Umbilical cord (tissue), 2 donors: ENCODE measurements around the gene KIF25. TPM values are rescaled to one million over a fixed set of nuclear protein-coding genes. Genes with fewer than 3 reads are reported as not detected.
"Not testable (repeated sequence)": the region's sequence is repeated elsewhere in the genome, so short reads cannot be mapped to it uniquely, and the experiment has no call there.

Experiments used
- DNase-seq: peaks from one replicate; pipeline ENCODE4 v3.0.0-alpha.2; 2015; ENCODE audit warnings: low spot score
- total RNA-seq: library from RNA; depleted of rRNA; stranded (reverse); fragments of >200 nt; gene quantifications from one replicate; pipeline ENCODE4 v1.2.3, GENCODE V29; 2014; ENCODE audit warnings: low replicate concordance; ENCODE audit not compliant: insufficient read depth

The KIF25 gene
- total RNA-seq, 1 donor from 2014 or later = not detected

GRCh38 chr6:167993831-167994230 is 3.6 kb upstream of the KIF25 start:
- no peak for DNase-seq

DNA sequence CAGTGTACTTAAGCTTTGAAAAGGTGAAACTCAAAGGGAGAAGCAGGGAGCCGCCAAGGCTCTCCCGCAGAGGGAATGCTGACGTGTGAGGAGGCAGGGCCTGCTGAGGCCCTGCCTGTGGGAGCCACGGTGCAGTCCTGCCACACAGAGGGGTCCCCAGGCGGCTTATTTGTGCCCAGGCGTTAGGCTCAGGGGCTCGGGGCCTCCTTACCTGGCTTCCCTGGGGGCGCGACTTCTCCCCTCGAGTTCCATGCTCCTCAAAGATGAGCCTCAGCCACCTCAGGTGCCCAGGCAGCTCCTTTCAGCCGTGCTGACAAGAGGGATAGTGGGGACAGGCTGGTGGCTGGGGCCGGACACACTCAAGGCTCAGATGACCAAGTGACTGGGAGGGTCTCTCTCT is 2.2 kb upstream of the KIF25 start:
- DNase-seq = no peak

- no peak for DNase-seq
Observed at GRCh38 chr6:167995731-167996151, 1.7 kb upstream of the KIF25 start.

DNA sequence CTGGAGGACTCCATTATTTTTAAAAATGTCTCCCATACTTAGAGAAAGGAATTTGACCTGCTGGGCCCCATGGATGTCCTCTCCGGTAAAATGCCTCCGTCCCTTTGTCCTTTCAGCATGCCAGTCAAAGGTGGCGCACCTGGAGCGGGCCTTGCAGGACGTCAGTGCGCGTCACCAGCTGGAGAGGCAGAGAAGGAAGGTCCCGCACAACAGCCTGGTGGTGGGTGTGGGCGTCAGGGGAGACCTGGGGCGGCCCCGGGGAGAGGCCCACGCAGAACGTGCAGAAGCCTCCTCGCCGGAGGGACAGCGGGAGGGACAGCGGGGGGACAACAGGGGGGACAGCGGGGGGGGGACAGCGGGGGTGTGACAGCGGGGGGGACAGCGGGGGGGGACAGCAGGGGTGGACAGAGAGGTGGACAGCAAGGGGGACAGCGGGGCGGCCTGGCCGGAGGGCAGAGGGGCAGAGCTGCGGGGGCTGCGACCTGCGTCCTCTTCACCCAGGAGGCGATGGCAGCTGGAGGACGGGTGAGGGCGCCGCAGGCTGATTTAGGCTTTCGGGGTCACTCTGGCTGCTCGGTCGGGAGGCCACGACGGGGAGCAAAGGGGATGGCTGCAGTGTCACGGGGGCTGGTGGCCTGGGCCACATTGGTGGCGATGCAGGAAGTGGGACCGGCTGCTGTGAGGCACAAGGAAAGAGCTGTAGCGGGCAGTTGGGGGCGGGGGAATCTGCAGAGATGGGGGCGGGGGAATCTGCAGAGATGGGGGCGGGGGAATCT is 859 bp upstream of the KIF25 start:
- DNase-seq = no peak

DNA sequence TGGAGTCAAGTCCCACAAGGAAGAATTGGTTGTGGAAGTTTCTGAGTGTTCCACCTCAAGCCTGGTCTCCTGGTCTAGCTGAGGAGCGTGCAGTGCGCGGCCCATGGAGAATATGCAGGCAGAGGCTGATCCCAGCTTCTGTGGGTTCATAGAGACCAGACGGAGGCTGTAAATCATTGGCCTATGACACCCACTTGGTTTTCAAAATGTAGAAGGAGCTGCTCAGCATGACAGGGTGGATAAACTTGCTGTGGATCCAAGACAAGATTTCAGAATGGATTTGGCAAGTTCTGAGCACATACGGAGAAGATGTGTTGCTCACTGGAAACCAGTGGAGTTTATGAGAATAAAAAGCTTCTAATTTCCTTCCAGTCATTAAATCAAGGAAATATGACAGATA is 744 bp downstream of the KIF25 start:
- peak; percentile 91 for DNase-seq

DNA sequence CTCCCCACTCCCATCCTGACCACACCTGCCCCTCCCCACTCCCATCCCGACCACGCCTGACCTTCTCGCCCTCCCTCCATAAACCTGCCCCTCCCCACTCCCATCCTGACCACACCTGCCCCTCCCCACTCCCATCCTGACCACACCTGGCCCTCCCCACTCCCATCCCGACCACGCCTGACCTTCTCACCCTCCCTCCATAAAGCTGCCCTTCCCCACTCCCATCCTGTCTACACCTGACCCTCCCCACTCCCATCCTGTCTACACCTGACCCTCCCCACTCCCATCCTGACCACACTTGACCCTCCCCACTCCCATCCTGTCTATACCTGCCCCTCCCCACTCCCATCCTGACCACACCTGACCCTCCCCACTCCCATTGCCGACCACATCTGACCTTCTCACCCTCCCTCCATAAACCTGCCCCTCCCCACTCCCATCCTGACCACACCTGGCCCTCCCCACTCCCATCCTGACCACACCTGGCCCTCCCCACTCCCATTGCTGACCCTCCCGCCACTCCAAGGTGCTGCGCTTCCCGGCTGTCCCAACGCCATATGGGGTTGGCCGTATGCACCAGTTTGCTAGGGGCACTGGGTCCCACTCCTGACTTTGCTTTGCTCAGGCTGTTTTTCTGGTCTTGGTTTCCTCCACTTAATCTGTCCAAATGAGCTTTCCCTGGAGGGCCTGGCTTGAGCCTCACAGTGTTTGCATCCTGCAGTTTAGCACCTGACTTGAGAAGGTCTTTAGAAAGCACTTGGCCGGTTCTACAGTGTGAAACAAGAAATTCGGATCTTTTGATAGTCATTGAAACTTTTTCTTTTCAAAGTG is 2.9 kb downstream of the KIF25 start:
- no peak for DNase-seq

GRCh38 chr6:168001029-168001332 is 3.5 kb downstream of the KIF25 start:
- DNase-seq = no peak

GRCh38 chr6:168001514-168001913 is 4.0 kb downstream of the KIF25 start:
- not testable (repeated sequence) for DNase-seq

- DNase-seq = no peak
Observed at GRCh38 chr6:168002804-168003203, 5.3 kb downstream of the KIF25 start.

- DNase-seq = no peak
Observed at GRCh38 chr6:168004023-168004422, 6.6 kb downstream of the KIF25 start.

DNA sequence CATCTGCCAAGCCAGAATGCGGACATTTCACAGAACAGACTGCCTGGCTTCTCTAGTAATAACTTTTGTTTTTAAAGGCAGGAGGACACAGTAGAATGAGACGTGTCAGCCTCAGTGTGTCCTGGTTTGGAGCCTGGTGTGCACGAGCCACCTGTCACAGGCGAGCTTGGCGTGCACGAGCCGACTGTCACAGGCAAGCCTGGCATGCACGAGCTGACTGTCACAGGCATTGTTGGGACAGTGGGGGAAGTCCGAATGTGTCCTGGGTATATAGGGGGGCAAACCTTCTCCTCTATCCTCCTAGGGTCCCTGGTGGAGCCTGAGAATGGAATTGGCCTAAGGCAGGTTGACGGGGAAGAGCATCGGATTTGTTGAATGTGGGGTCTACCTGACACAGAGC is 7.5 kb downstream of the KIF25 start:
- no peak for DNase-seq

- DNase-seq = no peak
Observed at GRCh38 chr6:168005796-168006195, 8.3 kb downstream of the KIF25 start.

DNA sequence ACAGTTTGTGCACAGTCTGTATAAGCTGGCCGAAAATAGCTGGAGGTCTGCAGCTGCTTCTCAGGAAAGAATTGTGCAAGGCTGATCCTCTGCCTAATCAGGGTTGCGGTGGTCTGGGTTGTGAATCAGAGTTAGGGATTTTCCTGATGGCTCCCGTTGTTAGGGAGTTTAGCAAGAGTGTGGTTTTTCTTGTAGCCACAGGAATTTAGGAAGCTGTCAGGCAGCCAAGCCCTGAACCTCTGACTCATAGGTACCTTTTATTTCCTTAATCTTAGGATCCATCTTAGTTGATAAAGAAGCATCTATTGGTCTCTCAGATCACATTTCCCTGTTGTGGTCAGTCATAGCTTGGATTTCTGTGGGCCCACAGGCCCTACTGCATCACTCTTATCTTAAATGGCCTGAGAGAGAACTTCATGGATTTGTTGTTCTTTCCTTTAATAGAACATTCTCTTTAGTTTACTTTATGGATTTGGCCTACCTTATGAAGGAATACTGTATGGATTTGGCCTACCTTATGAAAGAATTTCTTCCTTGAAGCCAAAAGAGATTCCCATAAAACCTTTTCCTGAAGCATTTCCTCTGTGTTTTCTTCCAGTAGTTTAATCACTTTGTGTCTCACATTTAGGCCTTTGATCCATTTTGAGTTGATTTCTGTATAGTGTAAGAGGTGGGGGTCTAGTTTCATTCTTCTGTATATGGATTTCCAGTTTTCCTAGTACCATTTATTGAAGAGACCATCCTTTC is 10.3 kb downstream of the KIF25 start:
- DNase-seq = peak; percentile 97

GRCh38 chr6:168009331-168009730 is 11.9 kb downstream of the KIF25 start:
- DNase-seq = no peak

DNA sequence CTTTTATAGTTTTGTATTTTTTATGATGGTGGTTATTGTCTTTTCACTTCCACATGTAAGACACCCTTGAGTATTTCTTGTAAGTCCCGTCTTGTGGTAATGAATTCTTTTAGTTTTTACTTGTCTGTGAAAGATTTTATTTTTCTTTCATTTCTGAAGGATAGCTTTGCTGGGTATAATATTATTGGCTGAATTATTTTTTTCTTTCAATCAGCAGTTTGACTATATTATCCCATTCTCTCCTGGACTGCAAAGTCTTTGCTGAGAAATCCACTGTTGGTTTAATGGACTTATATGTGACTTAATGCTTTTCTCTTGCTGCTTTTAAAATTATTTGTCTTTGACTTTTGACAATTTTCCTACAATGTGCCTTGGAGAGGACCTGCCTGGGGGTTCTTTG is 13.8 kb downstream of the KIF25 start:
- no peak for DNase-seq

DNA sequence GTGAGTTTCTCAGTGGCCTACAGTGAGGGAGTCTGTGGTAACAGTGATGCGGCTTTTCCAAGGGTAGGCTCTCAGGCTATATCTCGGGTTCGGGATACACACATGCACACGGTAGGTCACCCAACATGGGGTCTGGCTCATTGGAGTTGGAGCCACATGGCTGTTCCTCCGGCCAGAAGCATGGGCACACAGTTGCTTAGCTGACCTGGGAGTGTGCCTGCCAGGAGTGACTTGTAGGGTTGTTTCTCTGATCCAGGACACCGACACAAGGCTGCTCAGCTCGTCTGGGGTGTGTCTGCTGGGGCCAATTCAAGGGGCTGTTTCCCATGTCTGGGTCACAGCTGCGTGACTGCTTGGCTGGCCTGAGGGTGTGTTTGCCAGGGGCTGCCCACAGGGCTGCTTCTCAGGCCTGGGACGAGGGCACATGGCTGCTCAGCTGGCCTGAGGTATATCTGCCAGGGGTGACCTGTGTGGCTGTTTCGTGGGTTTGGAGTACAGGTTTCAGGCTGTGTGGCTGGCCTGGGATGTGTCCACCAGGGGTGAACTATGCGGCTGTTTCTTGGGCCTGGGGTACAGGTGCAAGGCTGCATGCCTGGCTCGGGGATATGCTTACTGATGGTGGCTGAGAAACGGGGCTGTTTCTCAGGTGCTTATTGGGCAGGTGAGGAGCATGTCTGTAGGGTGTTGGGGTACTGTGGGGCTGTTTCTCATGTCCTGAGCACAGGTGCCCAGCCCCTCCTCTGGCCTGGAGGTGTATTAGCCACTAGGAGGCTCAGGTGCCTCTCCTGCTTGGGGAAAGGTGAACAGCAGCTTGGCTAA is 15.2 kb downstream of the KIF25 start:
- DNase-seq = no peak

DNA sequence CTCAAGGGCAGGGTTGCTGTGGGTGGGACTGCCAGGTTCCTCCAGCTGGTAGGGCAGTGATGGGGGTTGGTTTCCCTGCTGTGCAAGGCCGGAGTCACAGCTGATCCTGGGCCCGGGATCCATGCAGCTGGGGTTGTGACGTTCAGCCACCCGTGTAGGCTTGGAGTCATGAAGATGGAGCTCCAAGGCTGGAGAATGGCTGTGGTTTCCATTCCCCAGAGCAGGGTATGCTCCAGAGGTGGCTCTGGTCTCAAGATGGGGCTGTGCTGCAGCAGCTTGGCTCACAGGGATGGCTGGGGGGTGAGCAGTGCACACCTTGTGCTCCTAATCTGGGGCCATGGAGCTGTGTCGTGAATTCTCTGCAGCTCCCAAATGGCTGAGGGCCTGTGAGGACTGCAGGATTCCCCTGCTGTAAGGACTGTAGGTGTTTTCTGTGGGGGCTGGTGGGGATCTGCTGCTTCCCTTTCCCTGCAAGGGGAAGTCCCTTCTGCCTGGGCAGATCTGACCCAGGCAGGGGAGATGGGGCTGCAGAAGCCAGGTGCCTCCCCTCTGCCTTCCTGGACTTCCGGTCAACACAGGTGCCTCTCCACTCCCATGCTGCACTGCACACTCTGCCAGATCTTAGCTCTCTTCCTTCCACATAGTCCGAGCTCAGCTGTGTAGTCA is 15.9 kb downstream of the KIF25 start:
- DNase-seq = no peak

GRCh38 chr6:168014428-168014827 is 17.0 kb downstream of the KIF25 start:
- no peak for DNase-seq

GRCh38 chr6:168015009-168015408 is 17.5 kb downstream of the KIF25 start:
- DNase-seq = no peak

DNA sequence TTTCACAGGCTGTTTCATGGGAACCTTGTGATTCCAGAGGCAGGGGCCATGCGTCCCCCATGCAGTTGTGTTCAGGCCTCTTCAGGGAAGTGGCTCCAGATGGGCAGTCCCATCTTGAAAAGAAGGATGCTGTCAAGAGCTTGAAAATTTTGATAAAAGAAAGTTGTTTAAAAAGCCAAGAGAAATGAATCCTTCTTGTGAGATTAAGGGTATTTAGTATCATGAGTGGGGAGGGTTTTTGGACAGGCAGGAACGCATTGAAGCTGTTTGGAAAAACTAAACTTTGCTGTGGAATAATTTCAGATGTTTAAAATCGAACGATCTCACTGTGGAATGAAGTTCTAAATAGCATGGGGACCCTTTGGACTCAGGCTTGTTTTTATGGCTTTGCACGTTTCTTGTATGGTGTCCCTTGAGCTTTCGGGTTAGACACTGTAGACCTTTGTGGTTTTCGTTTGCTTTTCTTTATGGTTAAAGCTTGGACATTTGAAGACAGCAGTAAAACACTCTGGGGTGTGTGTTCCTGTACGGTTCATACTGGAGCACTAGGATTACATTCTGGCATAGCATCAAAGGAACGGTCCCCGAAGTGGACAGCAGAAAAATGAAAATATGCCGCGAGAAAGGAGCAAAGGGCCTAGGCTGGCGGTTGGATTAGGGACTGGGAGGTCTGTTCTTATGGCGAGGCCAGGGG is 18.2 kb downstream of the KIF25 start:
- DNase-seq = peak; percentile 68
